ENCODE measurements around the gene SEPTIN6.
"Not testable (repeated sequence)": the region's sequence is repeated elsewhere in the genome, so short reads cannot be mapped to it uniquely, and the experiment has no call there.

Gene SEPTIN6

GRCh38 chrX:119685225-119686066 is 7.5 kb downstream of the SEPTIN6 start:
- in situ Hi-C loops (cut with MboI; ENCODE audit: low sequenced_read_pairs, unreplicated experiment): no loop called here
- DNase-seq (ENCODE audit: low spot score): peak; percentile 43
- TF ChIP-seq, protein P1, sequence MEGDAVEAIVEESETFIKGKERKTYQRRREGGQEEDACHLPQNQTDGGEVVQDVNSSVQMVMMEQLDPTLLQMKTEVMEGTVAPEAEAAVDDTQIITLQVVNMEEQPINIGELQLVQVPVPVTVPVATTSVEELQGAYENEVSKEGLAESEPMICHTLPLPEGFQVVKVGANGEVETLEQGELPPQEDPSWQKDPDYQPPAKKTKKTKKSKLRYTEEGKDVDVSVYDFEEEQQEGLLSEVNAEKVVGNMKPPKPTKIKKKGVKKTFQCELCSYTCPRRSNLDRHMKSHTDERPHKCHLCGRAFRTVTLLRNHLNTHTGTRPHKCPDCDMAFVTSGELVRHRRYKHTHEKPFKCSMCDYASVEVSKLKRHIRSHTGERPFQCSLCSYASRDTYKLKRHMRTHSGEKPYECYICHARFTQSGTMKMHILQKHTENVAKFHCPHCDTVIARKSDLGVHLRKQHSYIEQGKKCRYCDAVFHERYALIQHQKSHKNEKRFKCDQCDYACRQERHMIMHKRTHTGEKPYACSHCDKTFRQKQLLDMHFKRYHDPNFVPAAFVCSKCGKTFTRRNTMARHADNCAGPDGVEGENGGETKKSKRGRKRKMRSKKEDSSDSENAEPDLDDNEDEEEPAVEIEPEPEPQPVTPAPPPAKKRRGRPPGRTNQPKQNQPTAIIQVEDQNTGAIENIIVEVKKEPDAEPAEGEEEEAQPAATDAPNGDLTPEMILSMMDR (IDR thresholded peaks at IDR 0.05; ENCODE audit: borderline replicate concordance, control extremely low read depth, extremely low read depth, insufficient read depth, missing control alignments): no peak

DNA sequence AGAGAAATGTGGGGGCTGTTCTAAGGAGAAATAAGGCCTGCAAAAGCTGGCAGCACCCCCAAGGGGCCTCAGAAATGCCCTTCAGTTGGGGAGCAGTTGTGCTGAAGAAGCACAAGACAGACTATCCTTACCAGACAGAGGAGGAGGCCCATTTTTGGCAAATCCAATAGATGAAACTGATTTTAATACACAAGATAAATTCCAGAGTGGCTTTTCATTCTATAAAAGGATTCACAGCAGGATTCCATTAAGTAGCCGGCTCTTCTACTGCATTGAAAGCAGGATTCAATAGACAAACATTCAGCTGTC is 8.1 kb downstream of the SEPTIN6 start:
- no peak for DNase-seq (ENCODE audit: low spot score)
- in situ Hi-C loops (cut with MboI; ENCODE audit: low sequenced_read_pairs, unreplicated experiment): no loop called here
- TF ChIP-seq, protein P1 (IDR thresholded peaks at IDR 0.05; ENCODE audit: borderline replicate concordance, control extremely low read depth, extremely low read depth, insufficient read depth, missing control alignments): no peak

DNA sequence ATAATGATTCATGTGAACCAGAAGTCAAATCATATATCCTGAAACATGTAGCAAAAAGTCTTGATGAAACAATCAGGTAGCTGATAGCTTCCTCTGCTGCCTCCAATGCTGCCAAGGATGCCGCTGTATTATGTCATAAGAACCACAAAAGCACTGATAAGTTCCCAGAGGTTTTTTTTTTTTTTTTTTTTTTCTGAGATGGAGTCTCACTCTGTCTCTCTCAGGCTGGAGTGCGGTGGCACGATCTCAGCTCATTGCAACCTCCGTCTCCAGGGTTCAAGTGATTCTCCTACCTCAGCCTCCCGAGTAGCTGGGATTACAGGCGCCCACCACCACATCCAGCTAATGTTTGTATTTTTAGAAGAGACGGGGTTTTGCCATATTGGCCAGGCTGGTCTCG is 8.7 kb downstream of the SEPTIN6 start:
- in situ Hi-C loops (cut with MboI; ENCODE audit: low sequenced_read_pairs, unreplicated experiment); DNase-seq (ENCODE audit: low spot score): not testable (repeated sequence)

DNA sequence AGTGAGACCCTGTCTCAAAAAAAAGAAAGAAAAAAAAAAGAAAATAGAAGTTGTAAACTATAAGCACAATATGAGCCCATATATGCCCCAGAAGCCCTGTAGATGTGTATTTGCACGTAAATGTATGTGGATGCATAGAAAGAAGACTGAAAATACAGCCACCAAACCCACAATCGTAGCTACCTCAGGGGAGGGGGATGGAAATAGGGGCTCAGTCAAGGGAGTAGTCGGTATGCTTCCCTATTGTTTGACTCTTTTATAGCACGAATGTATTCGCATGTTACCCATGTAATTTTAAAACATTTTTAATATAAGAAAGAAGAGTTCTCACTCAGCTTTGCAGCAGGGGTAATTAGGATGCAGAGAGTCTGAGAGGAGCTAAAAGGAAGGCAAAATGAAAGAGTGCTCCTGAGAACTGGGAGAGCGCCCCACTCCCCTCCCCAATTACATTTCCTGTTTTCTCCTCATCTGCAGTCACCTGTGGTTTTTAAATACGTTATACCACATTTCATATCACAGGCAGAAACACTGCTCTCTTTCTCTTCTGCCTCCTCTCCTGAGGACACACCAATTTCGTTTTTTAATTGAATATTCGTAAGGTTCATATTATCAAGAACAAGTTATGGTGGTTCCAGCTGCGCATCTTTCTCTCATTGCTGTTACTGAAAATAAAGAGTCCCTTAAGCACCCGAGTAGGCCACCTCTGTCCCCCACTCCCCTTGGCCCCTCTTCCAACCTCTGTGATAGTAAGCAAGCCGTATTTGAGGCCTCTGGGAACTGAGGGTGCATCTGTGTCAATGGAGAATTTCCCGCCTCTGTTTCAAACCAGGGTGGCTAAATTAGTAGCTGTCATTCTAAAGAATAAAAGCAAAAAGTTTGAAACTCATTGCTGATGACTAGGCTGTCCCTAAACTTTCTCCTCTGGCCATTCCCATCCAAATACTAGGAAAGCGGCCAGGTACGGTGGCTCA is 10.7 kb downstream of the SEPTIN6 start:
- TF ChIP-seq, protein P1 (IDR thresholded peaks at IDR 0.05; ENCODE audit: borderline replicate concordance, control extremely low read depth, extremely low read depth, insufficient read depth, missing control alignments): no peak
- in situ Hi-C loops (cut with MboI; ENCODE audit: low sequenced_read_pairs, unreplicated experiment): no loop called here
- DNase-seq (ENCODE audit: low spot score): peak; percentile 43

- DNase-seq (ENCODE audit: low spot score): no peak
- TF ChIP-seq, protein P1 (IDR thresholded peaks at IDR 0.05; ENCODE audit: borderline replicate concordance, control extremely low read depth, extremely low read depth, insufficient read depth, missing control alignments): no peak
- in situ Hi-C loops (cut with MboI; ENCODE audit: low sequenced_read_pairs, unreplicated experiment): no loop called here
Observed at GRCh38 chrX:119677654-119677981, 15.3 kb downstream of the SEPTIN6 start.

- TF ChIP-seq, protein P1 (IDR thresholded peaks at IDR 0.05; ENCODE audit: borderline replicate concordance, control extremely low read depth, extremely low read depth, insufficient read depth, missing control alignments): no peak
- DNase-seq (ENCODE audit: low spot score): no peak
- in situ Hi-C loops (cut with MboI; ENCODE audit: low sequenced_read_pairs, unreplicated experiment): no loop called here
Observed at GRCh38 chrX:119676949-119677653, 15.9 kb downstream of the SEPTIN6 start.
